ENCODE data around the gene XIRP2.

The XIRP2 gene

DNA sequence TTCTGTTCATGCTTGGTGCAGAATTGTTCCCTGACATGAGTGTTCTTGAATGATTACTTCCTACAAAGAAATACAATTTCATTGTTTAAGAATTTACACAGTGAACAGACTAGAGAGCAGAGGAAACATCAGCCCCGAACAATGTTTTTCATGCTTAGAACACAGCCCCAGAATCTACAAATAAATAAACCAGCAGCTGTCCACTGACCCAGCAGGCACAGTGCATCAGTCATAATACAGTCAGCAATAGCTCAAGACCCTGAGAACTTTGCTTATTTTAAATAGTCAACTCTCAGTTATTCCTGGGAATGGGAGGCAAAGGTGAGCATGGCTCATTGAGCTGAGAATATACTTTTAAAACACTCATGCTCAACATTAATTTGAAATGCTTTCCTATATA lies 38.4 kb downstream of the XIRP2 start:
- DNase-seq (ENCODE audit: low spot score), result no peak

DNA sequence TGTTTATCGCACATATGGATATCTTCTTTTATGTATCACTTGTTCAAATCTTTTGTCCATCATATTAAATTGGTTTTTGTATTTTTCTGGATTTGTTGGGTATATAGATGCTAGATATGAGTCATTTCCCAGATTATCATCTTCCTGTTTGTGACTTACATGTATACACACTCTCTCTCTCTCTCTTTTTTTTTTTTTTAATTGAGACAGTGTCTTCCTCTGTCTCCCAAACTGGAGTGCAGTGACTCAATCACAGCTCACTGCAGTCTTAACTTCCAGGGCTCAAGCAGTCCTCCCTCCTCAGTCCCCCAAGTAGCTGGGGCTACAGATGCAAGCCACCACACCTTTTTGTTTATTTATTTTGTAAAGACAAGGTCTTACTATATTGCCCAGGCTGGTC lies 43.8 kb downstream of the XIRP2 start:
- DNase-seq (ENCODE audit: low spot score), result no peak

DNA sequence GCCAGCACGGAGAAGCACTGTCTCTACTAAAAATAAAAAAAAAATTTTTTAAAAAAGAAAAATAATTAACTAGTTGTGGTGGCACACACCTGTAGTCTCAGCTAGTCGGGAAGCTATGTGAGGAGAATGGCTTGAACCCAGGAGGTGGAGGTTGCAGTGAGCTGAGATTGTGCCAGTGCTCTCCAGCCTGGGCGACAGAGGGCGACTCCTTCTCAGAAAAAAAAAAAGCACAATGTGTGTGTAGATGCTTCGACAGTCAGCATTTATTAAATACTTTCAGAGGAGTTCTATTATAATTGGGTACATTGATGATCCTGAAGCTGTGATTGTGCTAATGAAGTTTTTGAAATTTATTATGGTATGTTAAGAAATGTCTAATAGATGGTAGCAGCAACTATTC lies 46.5 kb downstream of the XIRP2 start:
- no peak for DNase-seq (ENCODE audit: low spot score)

DNA sequence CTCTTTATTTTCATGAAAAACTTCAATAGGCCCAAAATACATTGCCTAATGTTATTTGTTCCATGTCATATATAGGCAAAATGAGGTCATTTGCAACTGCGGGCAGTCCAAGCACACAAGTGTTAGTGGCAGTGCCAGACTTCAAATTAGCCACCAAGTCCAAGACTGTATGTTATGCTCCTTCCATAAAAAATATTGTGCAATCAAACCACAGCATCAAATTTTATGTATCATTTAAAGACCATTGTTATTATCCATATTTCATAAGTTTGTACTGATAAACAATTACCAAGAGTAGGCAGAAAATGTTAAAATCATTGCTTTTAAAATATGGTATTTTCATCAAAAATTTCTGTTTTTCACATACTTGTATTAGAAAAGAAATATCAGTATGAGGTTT lies 54.1 kb downstream of the XIRP2 start:
- no peak for DNase-seq (ENCODE audit: low spot score)

DNA sequence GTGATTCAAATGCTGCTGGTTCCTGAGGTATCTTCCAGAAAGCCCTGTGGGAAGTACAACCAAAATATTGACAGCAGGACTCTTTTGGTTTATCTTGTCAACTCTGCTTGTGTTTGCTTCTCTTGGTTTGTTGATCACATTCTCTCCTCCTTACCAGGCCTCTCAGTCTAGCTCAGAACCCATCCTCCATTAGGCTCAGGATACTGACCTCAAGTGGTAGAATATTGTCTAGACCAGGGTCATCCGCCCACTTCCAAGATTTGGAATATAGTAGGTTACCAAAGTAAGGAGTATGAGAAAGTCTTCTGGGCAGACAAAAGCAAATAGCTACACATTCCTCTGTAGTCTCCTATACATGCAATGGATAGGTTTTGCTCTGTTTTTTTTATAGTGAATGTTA lies 56.6 kb downstream of the XIRP2 start:
- DNase-seq (ENCODE audit: low spot score), result no peak

DNA sequence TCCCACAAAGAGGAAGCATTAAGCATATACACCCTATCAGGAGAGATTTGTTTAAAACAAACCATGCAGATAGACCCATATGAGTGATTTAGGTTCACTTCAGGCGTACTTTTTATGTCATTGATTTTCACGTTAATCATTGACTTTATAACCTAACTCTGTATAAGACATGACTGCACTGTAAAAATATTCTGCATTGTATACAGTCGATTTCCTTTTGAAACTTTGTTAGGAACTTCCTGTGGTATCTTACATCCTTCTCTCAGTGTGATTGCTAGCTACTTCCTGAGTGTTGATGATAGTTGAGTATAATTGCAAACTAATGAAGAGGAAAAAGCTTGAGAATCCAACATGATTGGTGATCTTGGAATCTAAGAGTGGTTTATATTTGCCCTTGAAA lies 69.4 kb downstream of the XIRP2 start:
- DNase-seq (ENCODE audit: low spot score), result no peak

DNA sequence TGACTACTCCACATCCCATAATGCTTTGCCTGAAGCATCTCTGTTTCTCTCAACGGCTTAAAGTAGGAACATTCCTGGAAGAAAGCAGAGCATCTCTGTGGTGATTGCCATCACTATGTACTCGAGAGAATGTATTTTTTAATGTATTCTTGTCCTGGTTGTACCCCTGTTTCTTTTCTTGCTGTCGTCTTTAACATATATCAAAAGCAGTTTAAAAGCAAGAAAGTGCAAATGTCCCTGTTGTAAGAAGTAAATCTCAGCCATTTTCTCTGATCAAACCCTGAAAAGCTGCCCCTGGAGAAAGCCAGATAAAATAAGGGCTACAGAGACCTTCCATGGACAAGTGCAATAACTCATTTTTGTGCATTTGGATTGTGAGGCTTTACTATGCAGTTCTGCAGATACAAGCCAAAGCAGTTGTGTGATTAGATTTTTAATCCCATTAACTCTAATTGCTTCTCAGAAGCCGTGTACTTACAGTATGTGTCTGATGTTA lies 70.8 kb downstream of the XIRP2 start:
- DNase-seq (ENCODE audit: low spot score), result peak; percentile 28

DNA sequence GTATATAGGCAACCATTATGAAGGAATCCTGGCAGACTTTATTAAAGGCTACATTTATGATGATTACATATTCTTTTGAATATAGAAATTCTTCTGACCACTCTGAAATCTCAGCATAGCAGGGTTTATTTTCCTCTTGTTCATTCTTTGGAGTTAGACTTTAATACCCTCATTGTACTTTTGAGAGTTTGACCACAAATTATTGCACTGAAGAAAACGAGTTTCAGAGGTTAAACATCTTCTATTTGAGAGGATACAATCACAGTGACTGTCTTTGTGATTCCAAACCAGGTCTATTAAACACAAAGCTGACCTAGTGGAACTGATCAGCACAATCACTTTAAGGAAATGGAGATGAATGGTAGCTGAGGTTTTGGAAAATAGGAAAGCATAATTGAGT lies 71.3 kb downstream of the XIRP2 start:
- DNase-seq (ENCODE audit: low spot score), result no peak

DNA sequence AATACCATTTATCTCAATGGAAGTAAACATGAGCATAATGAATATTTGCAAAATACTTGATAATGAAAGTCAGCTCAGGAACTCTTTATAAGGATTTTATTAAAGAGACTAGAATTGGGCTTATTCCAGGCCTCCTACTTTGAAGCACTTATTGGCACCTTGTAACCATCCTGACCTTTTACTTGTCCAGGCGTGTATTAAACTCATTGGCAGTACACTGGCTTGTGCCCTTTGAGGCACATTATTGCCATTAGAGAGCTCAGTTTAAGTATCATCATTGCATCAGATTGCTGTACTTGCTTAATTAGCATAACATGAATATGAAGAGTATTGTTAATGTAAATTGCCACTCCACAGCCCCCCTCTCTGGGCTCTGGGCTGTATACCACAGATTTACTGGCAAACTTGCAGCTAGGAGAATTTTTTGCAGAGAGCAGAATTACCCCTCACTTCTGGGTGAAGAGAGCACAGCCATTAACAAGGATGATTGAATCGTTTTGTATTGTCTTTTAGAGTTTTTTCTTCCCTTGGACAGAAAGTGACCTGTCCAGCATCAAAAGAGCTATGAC lies 72.5 kb downstream of the XIRP2 start:
- DNase-seq (ENCODE audit: low spot score), result no peak

DNA sequence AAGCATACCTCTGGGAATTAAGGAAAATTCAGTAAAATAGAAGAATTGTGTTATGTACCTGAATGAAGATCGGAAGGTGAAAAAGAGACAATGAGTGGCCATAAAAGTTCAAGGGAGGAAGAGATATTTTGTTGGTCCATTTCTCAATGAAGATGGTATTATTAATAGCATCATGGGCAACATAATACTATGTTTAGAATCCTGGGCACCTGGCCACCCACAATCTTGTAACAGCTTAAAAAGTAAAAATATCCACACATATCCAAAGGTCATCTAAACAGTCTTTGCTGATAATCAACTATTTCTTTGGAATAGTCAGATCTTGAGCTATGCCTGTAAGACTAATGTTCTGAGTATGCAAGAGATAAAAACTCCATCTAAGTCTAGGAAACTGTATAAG lies 73.7 kb downstream of the XIRP2 start:
- no peak for DNase-seq (ENCODE audit: low spot score)

DNA sequence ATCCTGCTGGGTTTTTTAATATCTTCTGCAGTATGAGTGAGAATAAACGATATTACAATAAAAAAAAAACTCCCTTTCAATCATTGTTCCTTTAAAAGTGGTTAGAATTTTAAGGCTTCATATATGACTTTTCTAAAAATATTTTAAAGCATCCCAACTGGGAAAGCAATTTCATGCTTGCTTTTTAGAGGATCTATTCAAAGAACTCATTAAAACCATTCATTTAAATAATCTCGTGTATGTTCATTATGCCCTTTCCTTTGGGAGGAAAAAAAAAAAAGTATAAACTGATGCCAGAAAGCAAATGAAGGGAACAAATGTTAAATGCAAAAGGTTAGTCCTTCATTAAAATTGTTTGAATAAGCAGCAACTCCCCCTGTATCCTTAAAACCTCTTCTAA lies 81.2 kb downstream of the XIRP2 start:
- DNase-seq (ENCODE audit: low spot score), result no peak

DNA sequence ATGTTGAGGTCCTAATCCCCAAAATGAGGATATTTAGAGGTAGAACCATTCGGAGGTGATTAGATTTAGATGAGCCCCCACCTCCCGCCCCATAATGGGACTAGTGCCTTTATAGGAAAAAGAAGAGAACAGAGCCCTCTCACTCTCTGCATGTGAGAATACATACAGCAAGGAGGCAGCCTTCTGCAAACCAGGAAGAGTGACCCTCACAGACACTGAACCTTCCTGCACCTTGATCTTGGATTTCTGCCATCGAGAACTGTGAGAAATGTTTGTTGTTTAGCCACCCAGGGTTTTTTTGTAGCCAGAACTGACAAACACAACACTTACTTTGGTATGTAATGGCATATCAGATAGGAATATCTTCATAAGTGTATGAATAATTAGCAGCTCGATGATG lies 83.7 kb downstream of the XIRP2 start:
- DNase-seq (ENCODE audit: low spot score), result no peak

DNA sequence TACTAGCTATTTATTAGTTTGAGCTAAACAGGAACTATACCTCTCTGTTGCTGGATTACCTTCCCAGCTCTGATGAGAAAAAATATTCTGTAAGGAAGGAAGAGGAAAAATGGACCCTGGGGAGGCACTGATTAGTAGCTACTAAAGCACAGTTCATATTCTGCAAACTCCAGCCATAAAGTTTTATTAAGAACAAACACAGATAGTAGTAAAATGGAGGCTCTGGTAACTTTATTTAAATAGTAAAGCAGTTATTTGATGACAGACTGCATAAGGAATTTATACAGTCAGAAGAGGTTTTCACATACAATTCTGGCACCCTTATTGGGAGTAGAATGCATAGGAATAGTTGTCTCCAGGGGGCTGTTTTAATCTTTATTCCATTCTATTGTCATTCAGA lies 84.1 kb downstream of the XIRP2 start:
- no peak for DNase-seq (ENCODE audit: low spot score)

DNA sequence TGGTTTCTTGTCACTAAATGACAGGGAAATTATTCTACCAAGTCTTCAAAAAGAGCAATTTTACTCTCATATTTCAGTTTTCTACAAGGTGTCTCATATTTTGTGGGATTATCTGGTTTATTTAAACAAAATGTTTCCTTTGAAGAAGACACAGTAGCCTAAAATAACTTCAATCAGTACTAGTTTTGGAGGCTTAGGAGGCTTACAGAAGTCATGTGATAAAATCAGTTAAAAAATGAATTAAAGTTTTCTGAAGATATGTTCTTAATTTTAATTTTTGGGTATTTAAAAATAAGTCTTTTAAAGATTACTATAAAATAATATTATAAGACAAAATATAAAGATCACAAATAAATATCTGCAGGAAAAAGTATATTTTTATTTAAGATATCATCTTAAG lies 95.9 kb downstream of the XIRP2 start:
- no peak for DNase-seq (ENCODE audit: low spot score)

DNA sequence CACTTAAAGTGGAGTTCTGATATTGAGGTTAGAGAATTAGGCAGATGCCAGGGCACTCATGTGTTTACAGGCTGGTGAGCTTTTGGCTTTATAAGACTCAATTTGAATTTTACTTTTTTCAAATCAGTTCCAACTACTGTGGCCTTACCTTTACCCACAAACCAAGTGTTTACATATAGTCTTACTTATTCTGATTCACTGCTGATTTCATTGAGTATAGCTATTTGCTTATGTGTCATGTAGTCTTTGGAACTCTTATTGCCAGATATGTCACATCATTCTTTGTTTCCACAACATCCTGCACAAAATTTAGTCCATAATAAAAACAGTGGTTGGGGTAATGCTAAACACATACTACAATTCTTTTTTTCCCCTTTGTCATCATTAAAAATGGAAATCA lies 96.5 kb downstream of the XIRP2 start:
- no peak for DNase-seq (ENCODE audit: low spot score)

DNA sequence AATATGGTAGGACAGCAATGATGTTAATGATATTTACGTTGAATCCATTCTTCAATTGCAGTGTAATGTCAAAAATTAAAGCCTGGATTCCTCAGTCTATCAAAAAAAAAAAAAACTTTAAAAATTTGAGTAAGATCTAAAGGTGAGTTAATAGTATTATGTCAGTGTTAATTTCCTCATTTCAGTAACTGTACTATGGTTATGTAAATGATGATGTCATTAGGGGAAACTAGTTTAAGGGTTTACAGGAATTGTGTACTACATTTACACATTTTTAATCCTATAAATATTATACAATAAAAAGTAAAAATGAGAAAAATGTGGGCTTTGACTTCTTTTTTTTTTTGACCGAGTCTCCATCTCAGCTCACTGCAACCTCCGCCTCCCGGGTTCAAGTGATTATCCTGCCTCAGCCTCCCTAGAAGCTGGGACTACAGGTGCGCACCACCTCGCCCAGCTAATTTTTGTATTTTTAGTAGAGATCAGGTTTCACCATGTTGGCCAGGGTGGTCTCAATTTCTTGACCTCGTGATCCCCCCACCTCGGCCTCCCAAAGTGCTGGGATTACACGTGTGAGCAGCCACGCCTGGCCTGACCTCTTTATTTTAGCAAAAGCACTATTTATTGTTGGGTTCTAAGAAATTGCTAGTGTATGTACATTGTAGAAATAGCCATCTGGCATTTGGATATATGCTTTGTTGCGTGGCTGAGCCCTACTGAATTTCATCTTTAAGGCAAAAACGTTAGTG lies 106.5 kb downstream of the XIRP2 start:
- no peak for DNase-seq (ENCODE audit: low spot score)

DNA sequence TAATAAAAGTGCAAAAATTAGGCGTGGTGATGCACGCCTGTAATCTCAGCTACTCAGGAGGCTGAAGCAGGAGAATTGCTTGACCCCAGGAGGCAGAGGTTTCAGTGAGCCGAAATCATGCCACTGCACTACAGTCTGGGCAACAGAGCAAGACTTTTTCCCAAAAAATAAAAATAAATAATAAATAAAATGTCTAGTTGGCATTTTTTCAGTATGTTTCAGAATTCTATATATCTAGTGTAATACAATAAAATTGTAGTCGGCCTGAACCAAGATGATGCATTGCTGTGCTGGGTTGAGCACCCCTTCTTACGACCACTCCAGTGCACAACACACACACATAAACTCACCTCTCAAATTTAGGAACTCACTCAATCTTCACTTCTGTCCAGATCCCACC lies 108.2 kb downstream of the XIRP2 start:
- no peak for DNase-seq (ENCODE audit: low spot score)

DNA sequence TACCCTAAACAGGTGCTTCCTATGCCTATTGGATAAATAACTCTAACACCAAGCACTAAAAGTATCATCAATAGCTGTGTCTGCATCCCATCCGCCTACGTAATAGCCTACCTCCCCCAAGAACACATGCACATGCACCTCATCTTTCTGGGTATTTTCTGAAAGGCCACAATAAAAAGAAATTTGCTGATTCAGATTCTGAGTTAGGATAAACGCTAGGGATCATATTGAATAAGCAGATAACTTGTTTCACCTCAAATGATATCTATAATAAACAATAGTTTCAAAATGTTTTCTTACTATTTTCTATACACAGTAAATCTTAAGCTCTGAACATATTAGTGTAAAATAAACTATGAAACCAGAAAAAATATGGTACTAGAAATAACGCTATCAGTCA lies 112.9 kb downstream of the XIRP2 start:
- no peak for DNase-seq (ENCODE audit: low spot score)

DNA sequence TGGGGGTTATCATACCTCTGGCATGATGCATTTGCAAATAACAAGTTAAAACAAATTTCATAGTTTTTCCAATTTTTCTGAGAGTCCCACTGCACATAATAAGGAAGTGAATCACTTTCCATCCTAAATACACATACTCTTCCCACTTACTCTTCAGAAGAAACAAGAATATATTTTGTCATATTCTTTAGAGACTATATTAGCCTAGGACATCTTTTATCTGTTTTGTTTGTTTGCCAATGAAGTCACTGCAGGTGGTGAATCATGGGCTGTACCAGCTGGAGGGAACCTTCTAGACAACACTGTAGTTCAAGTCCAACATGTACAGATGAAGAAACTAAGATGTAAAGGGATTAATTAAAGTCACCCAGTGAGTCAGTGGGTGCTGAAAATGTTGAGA lies 116.8 kb downstream of the XIRP2 start:
- no peak for DNase-seq (ENCODE audit: low spot score)

DNA sequence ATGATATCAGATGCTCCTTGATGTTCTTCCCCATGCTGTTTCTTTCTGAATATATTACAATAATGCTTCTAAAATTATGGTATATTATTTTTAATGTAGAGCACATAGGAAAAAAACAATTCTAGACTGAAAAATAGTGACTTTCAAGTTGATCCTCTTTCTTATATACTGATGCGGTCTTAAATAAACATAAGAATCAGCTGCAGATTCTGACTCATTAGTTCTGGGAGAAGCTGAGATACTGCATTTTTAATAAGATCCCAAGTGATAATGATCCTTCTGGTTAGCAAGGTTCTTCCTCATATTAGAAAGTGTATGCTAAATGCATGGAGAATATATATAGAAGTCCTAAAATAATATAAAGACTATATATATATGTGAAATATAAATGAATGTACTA lies 124.9 kb downstream of the XIRP2 start:
- DNase-seq (ENCODE audit: low spot score), result no peak

DNA sequence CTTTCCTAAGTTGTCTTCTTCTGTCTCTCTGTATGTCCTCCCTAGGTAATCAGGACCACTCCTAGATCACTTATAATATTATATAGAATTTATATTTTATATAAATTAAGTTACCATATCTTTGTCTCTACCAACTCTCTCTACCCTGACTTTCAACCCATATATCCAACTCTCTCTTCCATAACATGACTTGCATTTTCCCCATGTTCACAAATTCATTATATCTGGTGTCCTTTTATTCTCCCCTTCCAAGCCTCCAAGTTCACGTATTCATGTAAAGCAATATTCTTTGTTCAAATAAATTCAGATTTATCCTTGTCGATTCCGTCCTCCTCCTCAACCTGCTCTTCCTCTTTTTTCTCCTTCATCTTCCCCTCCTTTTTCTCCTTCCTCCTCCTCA lies 127.5 kb downstream of the XIRP2 start:
- no peak for DNase-seq (ENCODE audit: low spot score)

DNA sequence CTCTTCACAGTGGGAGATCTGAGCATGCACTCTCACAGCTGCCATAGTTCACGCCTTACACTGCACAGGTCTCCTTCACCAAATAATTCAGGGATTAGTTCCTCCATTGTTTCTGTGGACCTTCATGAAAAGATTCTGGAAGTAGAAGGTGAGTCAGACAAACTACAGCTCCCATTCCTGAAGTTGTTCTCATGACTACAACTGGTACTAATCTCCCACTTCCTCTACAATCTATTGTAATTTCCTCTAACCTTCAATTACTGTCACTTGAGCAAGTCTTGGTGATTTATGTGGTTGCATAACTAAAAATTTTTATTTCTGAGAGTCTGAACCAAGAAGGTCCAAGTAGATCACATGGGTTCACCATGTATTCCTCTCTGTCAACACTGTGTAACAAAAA lies 128.7 kb downstream of the XIRP2 start:
- no peak for DNase-seq (ENCODE audit: low spot score)

DNA sequence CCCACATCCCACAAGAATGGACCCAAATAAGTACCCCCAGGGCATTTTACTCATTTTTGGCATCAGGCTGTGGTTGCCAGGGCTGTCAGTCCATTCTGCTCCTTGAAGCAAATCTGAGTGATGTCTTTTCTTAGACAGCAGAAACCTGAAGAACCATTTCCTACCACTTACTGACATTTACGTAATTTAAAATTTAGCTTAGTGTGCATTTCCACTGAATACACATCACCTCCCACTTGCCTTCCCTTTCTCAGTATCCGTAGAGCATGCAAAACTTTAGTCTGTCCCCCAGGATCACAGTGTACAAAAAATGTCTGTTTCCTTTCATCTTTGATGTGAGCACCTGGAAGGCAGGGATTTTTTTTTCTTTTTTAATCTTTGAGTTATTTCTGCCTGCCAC lies 130.3 kb downstream of the XIRP2 start:
- DNase-seq (ENCODE audit: low spot score), result no peak

DNA sequence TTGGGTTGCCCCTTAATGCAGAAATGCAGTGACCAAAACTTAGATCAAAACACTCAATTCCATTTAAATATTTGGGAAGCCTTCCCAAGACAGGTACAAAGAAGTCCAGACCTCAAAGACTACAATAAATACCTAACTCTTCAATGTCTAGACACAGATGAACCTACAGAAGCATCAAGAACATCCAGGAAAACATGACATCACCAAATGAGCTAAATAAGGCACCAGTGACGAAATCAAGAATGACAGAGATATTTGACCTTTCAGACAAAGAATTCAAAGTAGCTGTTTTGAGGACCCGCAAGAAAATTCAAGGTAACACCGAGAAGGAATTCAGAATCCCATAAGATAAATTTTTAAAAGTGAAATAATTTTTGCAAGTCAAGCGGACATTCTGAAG lies 140.2 kb downstream of the XIRP2 start:
- DNase-seq (ENCODE audit: low spot score), result no peak
